Thyroid gland (tissue), 4 donors: Measurements from ENCODE around the gene CPXM2. TPM values are rescaled to one million over a fixed set of nuclear protein-coding genes. Genes with fewer than 3 reads are reported as not detected.

Source experiments
- DNase-seq, 2 donors: peaks; one replicate each; pipeline ENCODE4 v3.0.0-alpha.2; 2019
- H3K27ac ChIP-seq, 3 donors: fragments of 200-600 bp; sonication (generic); 1 replicate in 2 of 3; 2 replicates in 1 of 3; pipeline ENCODE4 v1.5.1; 2016 to 2019; ENCODE audit warnings: mild to moderate bottlenecking in 1 of 3, moderate library complexity in 1 of 3
- H3K27me3 ChIP-seq: fragments of 200-600 bp; sonication (generic); one replicate; pipeline ENCODE4 v1.5.1; 2019
- H3K36me3 ChIP-seq, 2 donors: fragments of 200-600 bp; sonication (generic); one replicate each; pipeline ENCODE4 v1.5.1; 2016 to 2019
- H3K4me1 ChIP-seq, 2 donors: fragments of 200-600 bp; sonication (generic); one replicate each; pipeline ENCODE4 v1.5.1; 2017 to 2019
- H3K4me3 ChIP-seq, 3 donors: fragments of 200-600 bp; sonication (generic); replicated peaks in 1 of 3; 1 replicate in 2 of 3; 2 replicates in 1 of 3; pipeline ENCODE4 v1.5.1; 2016; ENCODE audit warnings: mild to moderate bottlenecking in 1 of 3
- H3K9me3 ChIP-seq: fragments of 200-600 bp; sonication (generic); one replicate; pipeline ENCODE4 v1.5.1; 2017
- POLR2A ChIP-seq, 2 donors: fragments of 450-650 bp; IDR thresholded peaks; one replicate each; pipeline ENCODE4 v1.6.1; 2017; ENCODE audit warnings: antibody characterized with exemption in 2 of 2, mild to moderate bottlenecking in 2 of 2, moderate library complexity in 1 of 2
- WGBS, 2 donors: methylation state at CpG; one replicate each; pipeline ENCODE4 v1.1.5; 2017; 5-methylcytosine and 5-hydroxymethylcytosine counted together
- intact Hi-C: fragments of 100-400 bp; cut with DNase I; formaldehyde crosslinking; loops from one replicate; pipeline ENCODE4 v1.15.1; 2023
- total RNA-seq, 4 donors: library from RNA; depleted of rRNA; stranded (reverse); fragments of >200 nt; gene quantifications; one replicate each; pipeline ENCODE4 v1.2.3, GENCODE V29; 2016
- TF ChIP-seq, protein P1 (sequence below), 6 experiments: fragments of 200-600 bp in 3 of 6; fragments of 450-650 bp in 3 of 6; sonication (generic) in 3 of 6; IDR thresholded peaks; one replicate each; pipeline ENCODE4 v1.5.1; 2016 to 2019; ENCODE audit warnings: antibody characterized with exemption in 6 of 6, mild to moderate bottlenecking in 2 of 6, inconsistent platforms in 1 of 6, moderate library complexity in 1 of 6

The CPXM2 gene
- total RNA-seq, 4 donors from 2014 or later = 6.3 to 11.6 (median 8.5) TPM

DNA sequence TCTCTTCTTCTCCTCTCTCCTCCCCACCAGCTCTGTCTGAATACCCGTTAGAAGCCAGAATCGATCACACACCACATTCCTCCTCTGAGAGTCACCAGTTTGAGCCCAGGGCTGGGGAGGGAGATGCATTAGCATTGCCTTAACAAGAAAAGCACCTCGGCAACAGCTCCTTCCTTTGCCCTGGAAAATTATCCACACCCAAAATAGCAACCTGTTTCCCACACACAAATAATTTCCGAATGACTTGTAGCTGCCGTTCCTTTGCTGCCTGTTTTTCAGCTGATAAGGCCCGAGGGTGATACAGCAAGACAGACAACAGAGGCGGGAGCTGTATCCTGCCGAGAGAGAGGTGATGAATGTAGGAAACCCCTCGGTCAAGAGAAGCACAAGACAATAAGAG is 91.3 kb downstream of the CPXM2 start:
- H3K27me3 ChIP-seq = no peaks in the 10 kb centered on the region
- H3K27ac ChIP-seq = no peak overlapping the region
- TF ChIP-seq, protein P1, sequence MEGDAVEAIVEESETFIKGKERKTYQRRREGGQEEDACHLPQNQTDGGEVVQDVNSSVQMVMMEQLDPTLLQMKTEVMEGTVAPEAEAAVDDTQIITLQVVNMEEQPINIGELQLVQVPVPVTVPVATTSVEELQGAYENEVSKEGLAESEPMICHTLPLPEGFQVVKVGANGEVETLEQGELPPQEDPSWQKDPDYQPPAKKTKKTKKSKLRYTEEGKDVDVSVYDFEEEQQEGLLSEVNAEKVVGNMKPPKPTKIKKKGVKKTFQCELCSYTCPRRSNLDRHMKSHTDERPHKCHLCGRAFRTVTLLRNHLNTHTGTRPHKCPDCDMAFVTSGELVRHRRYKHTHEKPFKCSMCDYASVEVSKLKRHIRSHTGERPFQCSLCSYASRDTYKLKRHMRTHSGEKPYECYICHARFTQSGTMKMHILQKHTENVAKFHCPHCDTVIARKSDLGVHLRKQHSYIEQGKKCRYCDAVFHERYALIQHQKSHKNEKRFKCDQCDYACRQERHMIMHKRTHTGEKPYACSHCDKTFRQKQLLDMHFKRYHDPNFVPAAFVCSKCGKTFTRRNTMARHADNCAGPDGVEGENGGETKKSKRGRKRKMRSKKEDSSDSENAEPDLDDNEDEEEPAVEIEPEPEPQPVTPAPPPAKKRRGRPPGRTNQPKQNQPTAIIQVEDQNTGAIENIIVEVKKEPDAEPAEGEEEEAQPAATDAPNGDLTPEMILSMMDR (IDR thresholded peaks at IDR 0.05) = no peak
- TF ChIP-seq POLR2A (IDR thresholded peaks at IDR 0.05) = no peak
- no peak for DNase-seq
- no peaks in the 10 kb centered on the region for H3K36me3 ChIP-seq
- no peaks in the 10 kb centered on the region for H3K9me3 ChIP-seq
- 33 to 44% methylated on average over 9 of the region's 9 CpGs for WGBS, 2 donors
- H3K4me3 ChIP-seq = no peak overlapping the region
- H3K4me1 ChIP-seq = no peaks in the 10 kb centered on the region
- intact Hi-C loops = no loop called here

DNA sequence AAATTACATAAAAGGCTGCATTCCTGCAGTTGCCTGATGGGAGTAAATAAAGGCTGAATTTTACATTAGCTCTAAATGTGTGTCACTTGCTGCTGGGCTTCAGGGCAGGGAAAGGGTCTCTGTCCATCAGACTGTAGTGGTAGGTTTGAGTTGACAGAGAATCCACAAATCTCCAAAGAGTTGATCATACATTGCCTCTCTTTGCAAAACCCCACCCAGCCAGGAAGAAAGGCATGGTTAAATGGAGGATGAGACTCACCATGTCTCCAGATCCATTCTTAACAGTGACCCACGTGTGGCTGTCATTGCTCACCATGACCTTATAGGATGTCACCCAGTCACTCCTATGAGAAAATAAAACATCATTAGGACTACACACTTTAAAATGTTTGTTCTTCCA is 92.8 kb downstream of the CPXM2 start:
- no peak for DNase-seq
- intact Hi-C loops = no loop called here
- no peak for TF ChIP-seq POLR2A (IDR thresholded peaks at IDR 0.05)
- TF ChIP-seq, protein P1 (IDR thresholded peaks at IDR 0.05) = no peak
- Histone ChIP-seq H3K27me3 (no peaks in the 10 kb centered on the region), H3K36me3 (no peaks in the 10 kb centered on the region), H3K27ac (no peak overlapping the region), H3K4me3 (no peak overlapping the region), H3K9me3 (no peaks in the 10 kb centered on the region), H3K4me1 (no peaks in the 10 kb centered on the region)
- WGBS, 2 donors = 93 to 100% methylated on average over 1 of the region's 1 CpG

DNA sequence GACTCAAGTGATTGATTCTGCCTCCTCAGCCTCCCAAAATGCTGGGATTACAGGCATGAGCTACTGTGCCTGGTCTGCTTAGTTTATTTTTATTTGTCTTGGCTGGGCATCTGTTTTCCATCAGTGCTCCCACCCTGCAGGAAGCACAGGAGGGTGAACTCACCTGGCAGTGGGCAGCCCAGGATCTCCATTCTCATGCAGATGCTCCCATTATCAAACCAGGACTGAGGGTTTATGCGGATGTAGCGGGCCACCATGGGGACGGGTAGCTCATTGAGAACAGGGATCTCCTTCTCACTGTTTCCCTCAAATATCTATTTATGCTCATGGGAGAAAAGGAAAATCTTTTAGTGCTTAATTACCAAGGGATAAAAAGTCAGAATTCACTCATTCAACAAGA is 93.8 kb downstream of the CPXM2 start:
- Histone ChIP-seq H3K27me3 (no peaks in the 10 kb centered on the region), H3K4me3 (no peak overlapping the region), H3K36me3 (no peaks in the 10 kb centered on the region), H3K27ac (no peak overlapping the region), H3K4me1 (no peaks in the 10 kb centered on the region), H3K9me3 (no peaks in the 10 kb centered on the region)
- TF ChIP-seq, protein P1 (IDR thresholded peaks at IDR 0.05) = no peak
- TF ChIP-seq POLR2A (IDR thresholded peaks at IDR 0.05) = no peak
- WGBS, 2 donors = 85 to 86% methylated on average over 3 of the region's 3 CpGs
- no peak for DNase-seq
- intact Hi-C loops = no loop called here

DNA sequence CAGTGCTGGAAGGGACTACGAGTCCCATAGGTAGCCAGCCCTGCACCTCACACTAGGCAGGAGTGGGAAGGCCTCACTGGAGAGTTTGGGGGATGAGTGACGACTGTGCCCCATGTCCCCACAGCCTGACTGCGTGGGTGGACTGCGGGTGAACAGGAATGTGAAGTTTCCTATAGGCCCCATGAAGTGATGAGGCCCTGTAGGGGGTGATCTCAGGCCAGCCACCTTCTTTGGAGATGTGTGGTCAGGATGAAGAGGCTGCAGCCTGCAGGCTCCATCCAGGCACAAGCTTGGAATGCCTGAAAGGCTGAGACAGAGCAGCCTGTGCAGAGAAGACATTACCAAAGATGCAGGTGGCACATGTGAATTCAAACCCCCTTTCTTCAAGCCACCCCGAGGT is 94.9 kb downstream of the CPXM2 start:
- no peak for TF ChIP-seq POLR2A (IDR thresholded peaks at IDR 0.05)
- TF ChIP-seq, protein P1 (IDR thresholded peaks at IDR 0.05) = no peak
- H3K9me3 ChIP-seq = no peaks in the 10 kb centered on the region
- H3K4me3 ChIP-seq = no peak overlapping the region
- H3K4me1 ChIP-seq = no peaks in the 10 kb centered on the region
- H3K36me3 ChIP-seq = no peaks in the 10 kb centered on the region
- DNase-seq = no peak
- no peaks in the 10 kb centered on the region for H3K27me3 ChIP-seq
- intact Hi-C loops = no loop called here
- WGBS, 2 donors = 80% methylated on average over 4 of the region's 5 CpGs
- no peak overlapping the region for H3K27ac ChIP-seq

GRCh38 chr10:123795846-123796590 is 95.6 kb downstream of the CPXM2 start:
- no peaks in the 10 kb centered on the region for H3K4me1 ChIP-seq
- DNase-seq = no peak
- H3K9me3 ChIP-seq = no peaks in the 10 kb centered on the region
- no peaks in the 10 kb centered on the region for H3K36me3 ChIP-seq
- WGBS, 2 donors = 79 to 85% methylated on average over 11 of the region's 11 CpGs
- intact Hi-C loops = no loop called here
- TF ChIP-seq, protein P1 (IDR thresholded peaks at IDR 0.05) = no peak
- TF ChIP-seq POLR2A (IDR thresholded peaks at IDR 0.05) = no peak
- no peak overlapping the region for H3K27ac ChIP-seq
- H3K4me3 ChIP-seq = no peak overlapping the region
- H3K27me3 ChIP-seq = no peaks in the 10 kb centered on the region
